Measurements from ENCODE around the gene MED12L. TPM values are rescaled to one million over a fixed set of nuclear protein-coding genes. Genes with fewer than 3 reads are reported as not detected.

The MED12L gene
- total and polyA plus RNA-seq, 9 of the 15 experiments (the other 6 are each of a cell fraction or from before 2014, with no cell fraction given) = not detected

GRCh38 chr3:151307583-151308488, 222.4 kb downstream of the MED12L start:
- H3K9ac ChIP-seq (ENCODE audit: insufficient read depth in 1 of 2, low read depth in 2 of 2, low read length in 2 of 2) = no peak overlapping the region
- no peak for TF ChIP-seq NR2C2 (CRISPR knock-in tag; IDR thresholded peaks at IDR 0.05)
- TF ChIP-seq NR2C2 (tag; IDR thresholded peaks at IDR 0.05) = no peak
- TF ChIP-seq ZMIZ1 (IDR thresholded peaks at IDR 0.05; ENCODE audit: low read depth in 2 of 2, low read length in 2 of 2) = no peak
- no peak for TF ChIP-seq ETS2 (tag; IDR thresholded peaks at IDR 0.05; ENCODE audit: borderline replicate concordance, poor library complexity, severe bottlenecking)
- TF ChIP-seq ZBTB7A (IDR thresholded peaks at IDR 0.05; ENCODE audit: borderline replicate concordance, control insufficient read depth, low read depth, low read length) = no peak
- no peak for TF ChIP-seq SNIP1 (IDR thresholded peaks at IDR 0.05; ENCODE audit: low read depth)
- no peak for TF ChIP-seq JUNB (CRISPR knock-in tag; conservative IDR thresholded peaks at IDR 0.05)
- TF ChIP-seq, protein P1, sequence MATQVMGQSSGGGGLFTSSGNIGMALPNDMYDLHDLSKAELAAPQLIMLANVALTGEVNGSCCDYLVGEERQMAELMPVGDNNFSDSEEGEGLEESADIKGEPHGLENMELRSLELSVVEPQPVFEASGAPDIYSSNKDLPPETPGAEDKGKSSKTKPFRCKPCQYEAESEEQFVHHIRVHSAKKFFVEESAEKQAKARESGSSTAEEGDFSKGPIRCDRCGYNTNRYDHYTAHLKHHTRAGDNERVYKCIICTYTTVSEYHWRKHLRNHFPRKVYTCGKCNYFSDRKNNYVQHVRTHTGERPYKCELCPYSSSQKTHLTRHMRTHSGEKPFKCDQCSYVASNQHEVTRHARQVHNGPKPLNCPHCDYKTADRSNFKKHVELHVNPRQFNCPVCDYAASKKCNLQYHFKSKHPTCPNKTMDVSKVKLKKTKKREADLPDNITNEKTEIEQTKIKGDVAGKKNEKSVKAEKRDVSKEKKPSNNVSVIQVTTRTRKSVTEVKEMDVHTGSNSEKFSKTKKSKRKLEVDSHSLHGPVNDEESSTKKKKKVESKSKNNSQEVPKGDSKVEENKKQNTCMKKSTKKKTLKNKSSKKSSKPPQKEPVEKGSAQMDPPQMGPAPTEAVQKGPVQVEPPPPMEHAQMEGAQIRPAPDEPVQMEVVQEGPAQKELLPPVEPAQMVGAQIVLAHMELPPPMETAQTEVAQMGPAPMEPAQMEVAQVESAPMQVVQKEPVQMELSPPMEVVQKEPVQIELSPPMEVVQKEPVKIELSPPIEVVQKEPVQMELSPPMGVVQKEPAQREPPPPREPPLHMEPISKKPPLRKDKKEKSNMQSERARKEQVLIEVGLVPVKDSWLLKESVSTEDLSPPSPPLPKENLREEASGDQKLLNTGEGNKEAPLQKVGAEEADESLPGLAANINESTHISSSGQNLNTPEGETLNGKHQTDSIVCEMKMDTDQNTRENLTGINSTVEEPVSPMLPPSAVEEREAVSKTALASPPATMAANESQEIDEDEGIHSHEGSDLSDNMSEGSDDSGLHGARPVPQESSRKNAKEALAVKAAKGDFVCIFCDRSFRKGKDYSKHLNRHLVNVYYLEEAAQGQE (IDR thresholded peaks at IDR 0.05; ENCODE audit: borderline replicate concordance) = no peak
- TF ChIP-seq, protein P1 (CRISPR knock-in tag; IDR thresholded peaks at IDR 0.05; ENCODE audit: low read depth) = no peak
- TF ChIP-seq ZEB2 (IDR thresholded peaks at IDR 0.05) = no peak

More at GRCh38 chr3:151307583-151308488, 222.4 kb downstream of the MED12L start:
- in situ Hi-C loops (cut with MboI) (no loop called here), intact Hi-C loops (cut with micrococcal nuclease) (no loop called here)
- ATAC-seq (no peak), DNase-seq (ENCODE audit: extremely low read depth in 1 of 4, low spot score in 3 of 4) (no peak), FAIRE-seq (no peak)
- Histone ChIP-seq H3K79me2 (ENCODE audit: control insufficient read depth, insufficient read depth, low read length) (no peaks in the 10 kb centered on the region), H4K20me1 (replicated peaks; ENCODE audit: control insufficient read depth, insufficient read depth, low read length) (no peaks in the 10 kb centered on the region), H3K4me1 (replicated peaks in 1 of 2; ENCODE audit: control insufficient read depth in 2 of 2, insufficient read depth in 2 of 2, low read length in 2 of 2) (no peaks in the 10 kb centered on the region), H3K27ac (ENCODE audit: extremely low read depth, low read depth, low read length) (no peak overlapping the region), H3K9me1 (ENCODE audit: control insufficient read depth, insufficient read depth, low read length) (peaks cover 3% of the 10 kb centered on the region), H3K27me3 (ENCODE audit: control insufficient read depth in 2 of 2, insufficient read depth in 2 of 2, low read length in 2 of 2) (peaks cover 4 to 10% of the 10 kb centered on the region in 2 experiments; a peak in 3 of 5 replicates), H3K4me2 (ENCODE audit: insufficient read depth, low read length) (no peak overlapping the region), H2AFZ (ENCODE audit: low read depth, low read length) (no peak overlapping the region), H3K36me3 (ENCODE audit: control insufficient read depth, insufficient read depth, low read length) (no peaks in the 10 kb centered on the region), H3K4me3 (no peak overlapping the region), H3K9me3 (replicated peaks; ENCODE audit: control insufficient read depth, insufficient read depth, low read depth, low read length) (no peaks in the 10 kb centered on the region)
- ChIA-PET CTCF (ENCODE audit: low intra/inter-chr PET ratio) (no interaction called here), POLR2A (interaction anchor here (0.6 kb wide), 1 partner anchor 418 kb away, joined by 4 read pairs; no protein-coding TSS in a partner anchor)
- 17% methylated on average over 1 of the region's 1 CpG for WGBS (ENCODE audit: insufficient coverage, low coverage, missing lambda C conversion rate)
- no TSS peak for BruUV-seq (replicated peaks)

Data from K562 (cell line).